Measurements from ENCODE around the gene CYGB. TPM values are rescaled to one million over a fixed set of nuclear protein-coding genes. Genes with fewer than 3 reads are reported as not detected.

CYGB gene
- total RNA-seq, 1 experiment from 2014 or later = 3.7 TPM

DNA sequence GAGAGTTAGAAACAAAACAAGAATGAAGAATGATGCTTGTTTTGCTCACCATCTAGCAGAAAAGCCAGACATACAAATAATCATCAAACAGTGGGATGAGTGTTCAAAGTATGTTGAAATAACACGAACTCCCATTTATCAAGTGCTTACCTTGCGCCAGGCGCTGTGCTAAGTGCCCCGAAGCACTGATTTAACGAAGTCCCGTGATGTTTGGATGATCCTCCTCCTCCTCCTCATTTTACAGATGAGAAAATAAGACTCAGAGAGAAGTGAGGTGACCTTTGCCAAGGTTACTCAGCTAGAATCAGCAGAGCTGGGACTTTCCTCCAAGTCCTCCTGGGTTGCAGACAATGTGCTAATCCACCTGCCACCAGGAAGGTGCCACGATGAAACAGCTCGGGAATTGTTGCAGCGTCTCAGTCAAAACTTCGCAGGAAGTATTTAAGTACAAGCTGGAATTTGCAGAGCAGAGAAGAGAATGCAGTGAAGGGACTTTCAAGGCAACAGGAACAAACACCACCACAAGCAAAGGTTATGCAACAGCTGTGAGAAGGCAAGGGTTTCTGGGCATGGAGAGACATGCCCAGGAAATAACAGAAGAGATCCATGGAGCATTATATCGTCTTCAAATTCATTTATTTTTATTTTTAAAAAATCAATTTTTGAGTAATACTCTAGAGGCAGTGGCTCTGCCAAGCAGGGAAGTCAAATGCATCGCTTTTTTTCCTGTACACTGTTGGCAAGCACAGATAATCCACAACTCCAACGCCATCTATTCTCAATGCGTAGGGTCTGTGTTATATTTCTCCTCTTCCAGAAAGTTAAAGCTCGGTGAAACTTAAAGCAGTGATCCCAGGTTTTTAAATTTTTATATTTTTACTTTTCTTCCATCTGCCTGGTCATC is 13.5 kb upstream of the CYGB start:
- peak; percentile 67 for DNase-seq (ENCODE audit: low read depth)

DNA sequence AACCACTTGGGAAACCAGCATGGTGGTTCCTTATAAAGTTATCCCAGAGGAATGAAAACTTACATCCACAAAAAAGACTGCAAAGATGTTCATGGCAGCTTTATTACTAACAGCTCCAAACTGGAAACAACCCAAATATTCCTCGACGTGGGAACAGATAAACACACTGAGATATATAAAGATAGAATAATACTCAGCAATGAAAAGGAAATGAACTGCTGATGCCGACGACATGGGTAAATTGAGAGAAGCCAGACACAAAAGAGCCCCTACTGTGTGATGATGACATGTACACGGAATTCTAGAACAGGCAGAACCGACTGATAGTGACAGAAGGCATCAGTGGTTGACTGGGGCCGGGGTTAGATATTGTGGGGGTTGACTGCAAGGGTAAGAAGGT is 12.0 kb upstream of the CYGB start:
- no peak for DNase-seq (ENCODE audit: low read depth)

GRCh38 chr17:76549215-76549518 is 11.7 kb upstream of the CYGB start:
- DNase-seq (ENCODE audit: low read depth) = no peak

DNA sequence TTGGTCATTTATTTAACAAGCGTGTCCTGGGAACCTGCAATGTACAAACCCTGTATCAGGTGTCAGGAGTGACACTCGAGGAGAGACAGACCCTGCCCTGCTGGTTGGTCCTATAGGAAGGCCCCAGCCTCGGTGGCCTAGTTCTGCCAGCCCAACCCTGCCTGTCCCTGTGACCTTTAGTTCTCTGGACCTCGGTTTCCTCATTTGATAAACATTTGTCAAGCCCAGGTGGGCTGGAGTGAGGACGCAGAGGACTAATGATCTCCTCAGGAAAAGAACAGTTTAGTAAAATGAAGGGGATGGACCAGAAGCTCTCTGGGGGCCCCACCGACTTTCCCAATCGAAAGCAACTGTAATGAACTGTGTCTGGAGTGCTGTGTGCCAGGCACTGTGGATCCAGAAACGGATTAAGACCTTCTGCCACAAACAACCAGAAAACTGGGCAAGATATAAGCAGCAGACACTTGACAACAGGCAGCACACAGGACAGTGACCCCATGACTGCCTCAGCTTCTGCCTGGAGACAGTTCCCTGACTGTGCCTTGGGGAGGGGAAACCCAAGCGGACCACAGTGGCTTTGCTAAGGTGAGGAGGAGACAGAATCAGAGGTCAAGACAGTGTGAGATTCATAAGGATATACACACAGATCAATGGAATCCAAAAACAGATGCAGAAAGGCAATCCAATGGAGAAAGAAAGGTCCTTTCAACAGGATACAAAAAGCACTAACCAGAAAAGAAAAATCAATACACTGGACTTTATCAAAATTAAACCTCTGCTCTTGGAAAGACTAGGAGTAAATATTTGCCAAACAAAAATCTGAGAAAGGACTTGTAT is 11.1 kb upstream of the CYGB start:
- no peak for DNase-seq (ENCODE audit: low read depth)

DNA sequence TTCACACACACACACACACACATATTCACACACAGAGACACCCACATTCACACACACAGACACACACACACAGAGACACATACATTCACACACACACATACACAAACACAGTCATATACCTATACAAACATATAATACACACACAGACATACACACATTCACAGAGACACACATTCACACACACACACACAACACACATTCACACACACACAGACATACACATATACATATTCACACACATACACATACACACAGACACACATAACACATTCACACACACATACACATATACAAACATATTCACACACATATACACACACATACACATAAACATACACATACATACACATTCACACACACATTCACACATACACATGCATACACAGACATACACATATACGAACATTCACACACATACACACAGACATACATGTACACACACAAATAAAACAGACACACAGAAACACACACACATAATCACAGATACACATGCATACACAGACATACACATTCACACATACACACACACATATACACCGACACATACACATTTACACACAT is 10.2 kb upstream of the CYGB start:
- no peak for DNase-seq (ENCODE audit: low read depth)

GRCh38 chr17:76547183-76547641 is 9.7 kb upstream of the CYGB start:
- DNase-seq (ENCODE audit: low read depth) = peak; percentile 70

DNA sequence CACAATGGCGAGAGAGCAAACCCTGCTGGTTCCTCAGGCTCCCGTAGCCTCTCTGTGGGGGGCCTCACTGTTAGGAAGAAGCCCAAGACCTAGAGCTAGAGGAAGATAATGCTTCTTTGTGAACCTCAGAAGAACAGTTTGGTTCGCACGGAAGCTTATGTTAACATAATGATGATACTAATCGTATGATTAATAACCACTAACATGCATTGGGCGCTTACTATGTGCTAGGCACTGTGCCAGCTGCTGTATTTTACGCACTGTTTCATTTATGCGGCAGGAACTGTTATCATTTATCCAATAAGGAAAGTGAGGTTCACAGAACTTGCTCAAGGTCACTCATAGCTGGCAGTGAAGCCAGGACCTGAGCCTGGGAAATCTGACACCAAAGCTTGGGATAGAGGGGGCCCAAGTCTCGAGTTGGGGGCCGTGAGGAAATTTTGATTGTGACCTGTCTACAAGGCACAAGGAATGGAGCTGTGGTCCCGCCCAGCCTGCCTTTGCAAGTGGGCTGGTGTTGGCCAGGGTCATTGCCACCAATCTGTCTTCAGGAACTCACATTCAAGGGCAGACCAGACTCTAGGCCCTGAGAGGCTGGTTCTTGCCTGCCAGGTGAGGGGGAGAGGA is 9.2 kb upstream of the CYGB start:
- peak; percentile 59 for DNase-seq (ENCODE audit: low read depth)

DNA sequence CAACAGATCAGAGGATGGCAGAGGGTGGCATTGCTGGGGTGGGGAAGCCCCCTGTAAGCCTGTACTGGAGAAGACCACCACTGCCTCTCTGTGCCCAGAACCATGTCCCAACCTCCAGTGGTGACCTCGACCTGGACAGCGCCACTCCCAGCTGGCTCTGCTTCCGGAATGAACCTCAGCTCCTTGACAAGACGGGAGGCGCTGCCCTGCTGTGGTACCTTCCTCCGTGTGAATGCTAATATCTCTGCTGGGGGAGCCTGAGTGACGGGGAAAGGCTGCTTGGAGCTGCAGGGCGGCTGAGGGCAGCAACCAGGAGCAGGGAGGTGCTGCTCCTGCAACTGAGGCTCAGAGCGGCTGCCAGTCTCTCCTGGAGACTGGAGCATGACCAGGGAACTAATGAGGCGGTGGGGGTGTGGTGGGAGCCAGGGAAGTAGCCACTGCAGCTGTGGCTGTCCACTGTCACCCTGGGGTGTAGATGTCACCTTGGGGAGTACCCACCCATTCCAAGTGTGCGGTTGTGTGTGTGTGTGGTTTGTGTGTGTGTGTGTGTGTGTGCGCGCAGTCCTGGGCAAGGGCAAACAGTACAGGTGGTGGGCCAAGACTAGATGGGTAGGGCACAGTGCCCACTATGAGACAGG is 8.5 kb upstream of the CYGB start:
- no peak for DNase-seq (ENCODE audit: low read depth)

DNA sequence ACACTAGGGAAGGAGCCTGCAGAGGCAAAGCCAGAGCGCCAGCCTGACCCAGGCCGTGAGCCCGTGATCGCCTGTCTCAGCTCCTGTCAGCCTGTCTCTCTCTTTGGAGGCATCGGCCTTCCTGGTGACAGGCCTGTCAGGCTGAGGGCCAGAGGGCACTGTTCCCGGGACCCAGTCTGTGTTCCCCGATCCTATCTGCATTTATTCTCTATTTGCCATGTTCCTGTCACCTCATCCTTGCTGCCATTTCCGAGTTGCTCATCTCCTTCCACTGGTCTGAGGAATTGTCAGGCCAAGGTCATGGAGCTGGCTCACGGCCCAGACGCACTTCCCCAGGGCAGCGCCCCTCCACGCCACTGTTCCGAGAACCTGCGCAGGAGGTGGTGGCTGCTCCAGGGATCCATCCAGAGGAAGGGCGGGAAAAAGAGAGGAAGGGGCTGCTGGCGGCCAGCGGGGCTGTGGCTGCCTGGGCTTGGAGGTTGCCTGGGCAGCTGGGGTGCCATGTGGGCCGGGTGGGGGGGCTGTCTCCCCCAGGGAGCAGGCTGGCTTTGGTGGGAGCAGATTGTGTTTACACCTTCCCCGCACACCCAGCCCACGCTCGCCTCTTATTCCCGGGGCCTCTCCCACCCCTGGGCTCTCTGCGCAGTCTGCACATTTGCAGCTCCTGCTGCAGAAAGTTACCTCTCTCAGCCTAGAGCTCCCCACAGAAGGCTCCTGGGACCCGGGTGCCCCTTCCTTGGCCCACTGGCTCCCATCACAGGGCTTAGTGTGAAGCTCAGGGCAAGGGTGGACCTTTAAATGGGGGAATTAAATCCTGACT is 7.2 kb upstream of the CYGB start:
- no peak for DNase-seq (ENCODE audit: low read depth)

DNA sequence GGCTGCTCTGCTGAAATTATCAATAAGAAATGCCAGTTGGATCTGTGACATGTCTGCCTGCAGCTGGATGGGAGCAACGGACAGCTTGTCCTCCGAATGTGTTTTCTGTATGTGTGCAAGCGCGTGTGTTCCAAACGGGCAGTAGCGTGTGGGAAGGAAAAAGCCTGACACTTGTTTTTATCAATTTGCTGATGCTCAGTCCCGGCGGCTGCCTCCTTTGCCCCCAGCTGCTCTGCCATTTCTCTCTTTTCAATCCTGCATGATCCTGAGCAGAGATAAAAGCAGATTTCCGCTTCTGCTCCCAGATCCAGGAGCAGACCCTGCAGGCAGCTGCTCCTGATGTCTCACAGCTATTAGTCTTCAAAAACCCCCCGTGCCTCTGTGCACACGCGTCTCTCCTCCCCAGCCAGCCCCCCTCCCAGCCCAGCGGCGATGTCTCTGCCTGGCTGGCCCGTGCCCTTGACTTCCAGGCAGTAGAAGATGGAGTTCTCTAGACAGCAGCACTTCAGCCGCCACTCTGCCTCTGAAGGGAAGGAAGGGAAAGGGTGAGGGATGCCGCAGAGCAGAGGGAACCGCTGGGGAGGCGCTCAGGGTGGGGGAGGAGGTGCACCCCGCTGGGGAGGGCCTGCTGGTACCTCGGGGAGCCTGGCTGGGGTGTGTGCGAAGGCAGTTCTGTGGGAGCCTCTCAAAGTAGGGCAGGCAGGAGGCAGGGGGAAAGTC is 6.5 kb upstream of the CYGB start:
- no peak for DNase-seq (ENCODE audit: low read depth)

- DNase-seq (ENCODE audit: low read depth) = no peak
Observed at GRCh38 chr17:76543482-76543825, 5.9 kb upstream of the CYGB start.

DNA sequence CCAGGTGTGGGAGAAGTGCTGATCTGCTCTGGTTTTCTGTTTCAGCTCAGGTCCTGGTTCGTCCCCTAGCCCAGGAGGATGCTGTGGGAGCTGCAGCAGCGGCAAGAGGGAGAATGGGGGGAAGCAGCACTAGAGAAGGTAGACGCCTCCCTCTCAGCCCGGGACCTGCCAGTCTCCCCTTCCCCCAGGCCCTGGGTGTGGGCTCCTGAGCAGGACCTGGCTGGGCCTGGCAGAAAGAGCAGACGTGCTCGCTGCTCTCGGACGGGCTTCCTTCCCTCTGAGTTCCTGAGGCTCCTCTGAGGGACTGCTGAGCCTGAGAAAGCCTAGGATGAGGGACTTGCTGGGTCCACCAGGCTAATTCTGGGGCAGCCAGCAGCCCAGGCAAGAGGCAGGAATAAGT is 5.5 kb upstream of the CYGB start:
- DNase-seq (ENCODE audit: low read depth) = no peak

DNA sequence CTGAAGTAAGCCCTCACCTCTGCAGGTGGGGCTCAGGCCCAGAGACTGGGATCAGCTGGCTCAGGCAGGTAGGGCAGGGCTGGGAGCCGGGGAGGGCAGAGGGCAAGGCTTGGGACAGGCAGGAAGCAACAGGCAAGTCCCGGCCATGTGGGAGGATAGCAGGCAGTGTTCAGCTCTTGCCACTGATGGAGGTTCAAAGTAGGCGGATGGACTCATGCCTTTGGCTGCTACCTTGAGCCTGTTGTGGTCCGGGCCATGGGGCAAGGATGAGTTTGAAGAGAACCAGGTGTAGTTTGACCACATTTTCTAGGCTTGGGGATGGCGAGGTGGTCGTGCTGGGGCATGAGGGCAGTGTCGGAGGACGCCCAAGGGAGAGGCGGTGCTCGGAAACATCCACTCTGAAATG is 5.1 kb upstream of the CYGB start:
- no peak for DNase-seq (ENCODE audit: low read depth)

- DNase-seq (ENCODE audit: low read depth) = no peak
Observed at GRCh38 chr17:76541739-76542454, 4.4 kb upstream of the CYGB start.

DNA sequence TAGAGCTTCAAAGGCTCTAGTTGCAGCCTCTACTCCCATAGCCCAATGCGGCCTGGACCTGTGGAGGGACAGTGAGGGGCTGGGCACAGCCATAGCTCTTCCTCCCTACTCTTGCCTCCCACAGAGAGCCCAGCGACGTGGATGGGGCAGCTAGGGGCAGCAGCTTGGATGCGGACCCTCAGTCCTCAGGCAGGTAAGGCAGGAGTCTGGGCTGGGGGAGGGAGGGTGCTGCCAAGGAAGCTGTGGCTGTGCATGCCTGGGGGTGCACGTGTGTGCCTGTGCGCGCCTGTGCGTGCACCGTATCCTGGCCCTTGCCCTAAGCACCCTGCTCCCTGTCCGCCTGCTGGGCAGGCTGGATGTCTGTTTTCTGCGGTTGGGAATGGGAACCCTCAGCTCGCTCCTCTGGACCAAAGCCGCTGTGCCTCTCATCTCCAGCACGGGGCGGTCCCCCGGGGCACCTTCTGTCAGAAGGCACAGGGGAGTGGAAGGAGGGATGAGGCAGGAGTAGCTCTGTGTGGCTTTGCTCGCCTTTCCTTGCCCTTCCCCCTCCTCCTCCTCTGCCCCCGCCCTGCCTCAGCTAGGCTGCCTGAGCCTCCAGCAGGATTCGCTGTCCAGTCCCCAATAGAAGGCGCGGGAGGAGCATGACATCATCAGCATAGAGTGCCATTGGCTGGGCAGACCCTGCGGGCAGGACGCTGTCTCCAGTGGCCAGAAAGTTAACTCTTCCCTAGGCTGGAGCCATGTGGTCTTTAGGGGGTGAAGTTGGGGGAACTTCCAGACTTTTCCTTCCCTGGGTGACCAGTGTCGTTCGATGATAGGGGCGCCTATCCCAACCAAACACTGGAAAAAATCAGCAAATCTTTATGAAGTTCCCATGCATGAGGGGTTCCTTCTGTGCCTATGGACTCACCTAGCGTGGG is 3.1 kb upstream of the CYGB start:
- peak; percentile 94 for DNase-seq (ENCODE audit: low read depth)

DNA sequence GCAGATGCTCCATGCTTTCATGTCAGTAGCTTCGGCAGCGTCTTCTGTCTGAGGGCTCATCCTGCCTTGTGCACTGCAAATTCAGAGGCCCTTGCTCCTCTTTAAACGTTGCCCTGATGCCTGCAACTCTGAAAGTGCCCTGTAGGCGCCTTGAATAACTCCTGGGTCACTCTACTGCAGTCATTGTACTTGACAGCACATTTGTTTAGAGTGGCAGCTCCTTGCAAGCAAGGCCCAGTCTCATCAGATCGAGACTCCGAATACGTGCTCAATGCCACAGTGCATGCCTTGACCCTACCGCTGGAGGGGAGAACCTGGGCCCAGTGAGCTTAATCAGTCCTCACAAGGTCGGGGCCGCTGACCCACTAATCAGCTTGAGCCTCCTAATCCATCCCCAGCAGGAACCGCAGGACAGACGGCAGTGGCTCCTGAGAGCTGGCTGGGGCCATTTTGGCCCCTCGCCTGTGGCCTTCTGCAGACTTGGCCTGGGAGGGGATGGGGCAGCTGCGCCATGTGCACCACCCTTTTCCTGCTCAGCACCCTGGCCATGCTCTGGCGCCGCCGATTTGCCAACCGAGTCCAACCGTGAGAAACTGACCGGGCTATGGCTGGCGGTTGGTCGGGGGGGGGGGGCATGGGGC is 2.2 kb upstream of the CYGB start, which contains the start of gene PRCD:
Gene PRCD, plus strand, starts transcription at position 414 of the 641 bp plus-strand sequence. Its CDS starts 98 bp downstream, at position 512.
- no peak for DNase-seq (ENCODE audit: low read depth)

DNA sequence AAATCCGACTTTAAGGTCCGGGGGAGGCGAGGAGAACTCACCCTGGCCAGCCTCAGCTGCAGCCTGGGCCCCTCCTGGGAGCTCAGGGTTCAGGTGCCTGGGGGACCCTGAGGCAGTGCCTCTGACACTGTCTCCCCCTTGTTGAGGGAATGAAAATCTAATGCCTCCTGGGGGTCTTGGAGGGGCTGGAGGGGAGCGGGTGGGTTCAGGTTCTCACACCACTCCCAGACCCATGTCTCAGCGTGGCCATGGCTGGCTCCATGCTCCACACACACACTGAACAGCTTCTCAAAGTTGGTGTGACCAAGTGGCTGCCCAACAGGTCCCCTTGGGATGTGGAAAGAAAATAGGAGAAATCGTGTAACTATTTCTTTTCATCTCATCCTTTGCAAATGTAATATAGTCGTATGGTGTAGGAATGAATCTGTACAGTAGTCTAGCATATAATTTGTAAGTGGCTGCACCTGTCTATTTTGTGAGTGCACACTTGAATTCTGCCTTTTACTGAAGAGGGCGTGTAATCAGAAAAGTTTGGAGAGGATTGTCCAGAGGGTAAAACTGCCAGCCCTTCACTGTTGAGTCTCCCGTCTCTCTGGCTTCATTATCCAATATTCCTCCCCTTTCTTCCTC is 1.5 kb upstream of the CYGB start:
- DNase-seq (ENCODE audit: low read depth) = no peak

Data from LHCN-M2 (cell line).